Stimulated activated CD4-positive, alpha-beta T cell treated with anti-CD3 and anti-CD28 coated beads, Interleukin-1b, Interleukin-23, amount 100 ng/mL, for 1 hour (primary cell): ENCODE data around the gene INPP5A.
"Not testable (repeated sequence)": the region's sequence is repeated elsewhere in the genome, so short reads cannot be mapped to it uniquely, and the experiment has no call there.

Experiments
- DNase-seq, 2 donors: peaks; one replicate each; pipeline ENCODE4 v3.0.0-alpha.2; 2020; ENCODE audit warnings: low read depth in 2 of 2

The INPP5A gene

GRCh38 chr10:132793871-132794849 lies 256.6 kb downstream of the INPP5A start:
- DNase-seq, result no peak

GRCh38 chr10:132796846-132797245 lies 259.3 kb downstream of the INPP5A start:
- DNase-seq, result no peak

- not testable (repeated sequence) for DNase-seq
These were observed 260.4 kb downstream of the INPP5A start for GRCh38 chr10:132797986-132798385.

GRCh38 chr10:132798403-132798802 lies 260.8 kb downstream of the INPP5A start:
- DNase-seq, result no peak

- no peak for DNase-seq
These were observed 261.3 kb downstream of the INPP5A start for GRCh38 chr10:132798876-132799275.

GRCh38 chr10:132799865-132800264 lies 262.3 kb downstream of the INPP5A start:
- no peak for DNase-seq

- no peak for DNase-seq
These were observed 264.5 kb downstream of the INPP5A start for GRCh38 chr10:132802048-132802447.

- no peak for DNase-seq
These were observed 265.2 kb downstream of the INPP5A start for GRCh38 chr10:132802694-132803320.

GRCh38 chr10:132803416-132804210 lies 266.0 kb downstream of the INPP5A start:
- DNase-seq, result no peak

- no peak for DNase-seq
These were observed 266.7 kb downstream of the INPP5A start for GRCh38 chr10:132804287-132804686.

- no peak for DNase-seq
These were observed 267.3 kb downstream of the INPP5A start for GRCh38 chr10:132804785-132805426.

- no peak for DNase-seq
These were observed 268.0 kb downstream of the INPP5A start for GRCh38 chr10:132805599-132805998.

GRCh38 chr10:132806110-132806509 lies 268.5 kb downstream of the INPP5A start:
- DNase-seq, result no peak

- no peak for DNase-seq
These were observed 269.0 kb downstream of the INPP5A start for GRCh38 chr10:132806561-132807003.

- DNase-seq, result no peak
These were observed 270.0 kb downstream of the INPP5A start for GRCh38 chr10:132807621-132808049.

GRCh38 chr10:132808383-132809231 lies 271.0 kb downstream of the INPP5A start:
- DNase-seq, result no peak

- DNase-seq, result no peak
These were observed 271.9 kb downstream of the INPP5A start for GRCh38 chr10:132809232-132810140.

- no peak for DNase-seq
These were observed 272.7 kb downstream of the INPP5A start for GRCh38 chr10:132810141-132810806.
